A549 (cell line): ENCODE data around the gene IFITM5. TPM values are rescaled to one million over a fixed set of nuclear protein-coding genes. Genes with fewer than 3 reads are reported as not detected.

ENCODE experiments used
- ATAC-seq, 2 experiments: fragments of 200-7000 bp in 1 of 2; fragments of >200 bp in 1 of 2; cut with Nextera tagmentation in 1 of 2; cut with Tn5 transposase in 1 of 2; 3 replicates each; pipeline versions ENCODE4 v1.8.0 to v1.9.1; 2018 to 2020; ENCODE audit warnings: mild to moderate bottlenecking in 1 of 2, moderate library complexity in 1 of 2
- CTCF ChIA-PET: fragments of 300-600 bp; sonication (Branson Sonifier 250); formaldehyde crosslinking; extraction: SDS; loops from one replicate; lab custom pipeline; 2021; ENCODE audit warnings: antibody characterized with exemption, inconsistent platforms; lab: Yijun Ruan, JAX
- POLR2A ChIA-PET: fragments of 350-600 bp; formaldehyde crosslinking; extraction: SDS; loops from one replicate; lab custom pipeline; 2021; ENCODE audit warnings: antibody characterized with exemption, inconsistent platforms; lab: Yijun Ruan, JAX
- DNase-seq, 2 experiments: peaks; one replicate each; pipeline versions ENCODE4 v3.0.0 to v3.0.0-alpha.2; 2011 to 2016; ENCODE audit warnings: low read depth in 1 of 2, low spot score in 1 of 2
- FAIRE-seq: peaks from 2 replicates; lab custom pipeline; 2011; peaks lifted over from hg19 to GRCh38; lab: Jason Lieb, UNC
- H3K27ac ChIP-seq, 2 experiments: fragments of >200 bp; sonication (Bioruptor Twin); formaldehyde crosslinking; 3 replicates each; pipeline ENCODE4 v1.5.1; 2016 to 2017
- H3K4me1 ChIP-seq: fragments of >200 bp; sonication (Bioruptor Twin); formaldehyde crosslinking; 3 replicates; pipeline ENCODE4 v1.6.1; 2016
- H3K4me2 ChIP-seq: fragments of >200 bp; sonication (Bioruptor Twin); formaldehyde crosslinking; 3 replicates; pipeline ENCODE4 v1.6.1; 2016
- H3K4me3 ChIP-seq: fragments of >200 bp; sonication (Bioruptor Twin); formaldehyde crosslinking; 3 replicates; pipeline ENCODE4 v1.5.1; 2016
- H3K9me3 ChIP-seq: fragments of >200 bp; sonication (Bioruptor Twin); formaldehyde crosslinking; 3 replicates; pipeline ENCODE4 v1.6.1; 2016
- BCL3 ChIP-seq: fragments of >200 bp; sonication (Bioruptor Twin); formaldehyde crosslinking; IDR thresholded peaks from 3 replicates; pipeline ENCODE4 v1.6.1; 2016
- CBX8 ChIP-seq: fragments of 200-600 bp; sonication (generic); IDR thresholded peaks from 2 replicates; pipeline ENCODE4 v1.6.1; 2016
- EP300 ChIP-seq, 2 experiments: fragments of >200 bp; sonication (Bioruptor Twin); formaldehyde crosslinking; IDR thresholded peaks; 2 replicates in 1 of 2; 3 replicates in 1 of 2; pipeline ENCODE4 v1.6.1; 2016 to 2017
- ESRRA ChIP-seq: fragments of 150-350 bp; IDR thresholded peaks from 2 replicates; pipeline ENCODE4 v1.6.1; 2014; ENCODE audit warnings: mild to moderate bottlenecking, low read length, borderline replicate concordance
- FOSB ChIP-seq: fragments of 250-450 bp; sonication (Bioruptor Pico); IDR thresholded peaks from 2 replicates; pipeline ENCODE4 v1.5.0; 2020; ENCODE audit warnings: mild to moderate bottlenecking, moderate library complexity
- FOSL2 ChIP-seq, 2 experiments: fragments of 450-650 bp in 1 of 2; fragments of >200 bp in 1 of 2; sonication (Bioruptor Twin) in 1 of 2; formaldehyde crosslinking; IDR thresholded peaks; 2 replicates each; pipeline versions ENCODE4 v1.5.0 to v1.6.1; 2016 to 2020; ENCODE audit warnings: mild to moderate bottlenecking in 1 of 2, moderate library complexity in 1 of 2
- HDAC2 ChIP-seq: fragments of 200-600 bp; sonication (generic); IDR thresholded peaks from 2 replicates; pipeline ENCODE4 v1.6.1; 2016
- HMGXB4 ChIP-seq: fragments of 250-450 bp; sonication (Bioruptor Pico); IDR thresholded peaks from 2 replicates; pipeline ENCODE4 v1.5.0; 2021; ENCODE audit warnings: mild to moderate bottlenecking, moderate library complexity, borderline replicate concordance
- HOXA7 ChIP-seq: fragments of 250-450 bp; sonication (Bioruptor Pico); IDR thresholded peaks from 2 replicates; pipeline ENCODE4 v1.5.0; 2020; ENCODE audit warnings: mild to moderate bottlenecking, moderate library complexity
- HOXB13 ChIP-seq: fragments of 250-450 bp; sonication (Bioruptor Pico); IDR thresholded peaks from 2 replicates; pipeline ENCODE4 v1.5.0; 2020; ENCODE audit warnings: low read depth, mild to moderate bottlenecking, moderate library complexity
- MAZ ChIP-seq: fragments of 150-350 bp; IDR thresholded peaks from 2 replicates; pipeline ENCODE4 v1.6.1; 2014; ENCODE audit warnings: antibody characterized with exemption, low read depth, low read length, borderline replicate concordance
- MYC ChIP-seq: IDR thresholded peaks from 2 replicates; pipeline ENCODE4 v1.6.1; 2012; ENCODE audit warnings: mild to moderate bottlenecking, inconsistent platforms, low read length, improper control_type of control experiment, borderline replicate concordance
- NFE2L2 ChIP-seq: fragments of 150-350 bp; conservative IDR thresholded peaks from 2 replicates; pipeline ENCODE4 v1.6.1; 2014; ENCODE audit warnings: low read length
- NPAS2 ChIP-seq: fragments of 250-450 bp; sonication (Bioruptor Pico); IDR thresholded peaks from 2 replicates; pipeline ENCODE4 v1.8.0; 2022; ENCODE audit warnings: mild to moderate bottlenecking, moderate library complexity, borderline replicate concordance
- NR3C1 ChIP-seq: fragments of >200 bp; sonication (Bioruptor Twin); formaldehyde crosslinking; IDR thresholded peaks from 3 replicates; pipeline ENCODE4 v1.6.1; 2017
- POLR2AphosphoS2 ChIP-seq: conservative IDR thresholded peaks from 2 replicates; pipeline ENCODE4 v1.6.1; 2012; ENCODE audit warnings: low read length, improper control_type of control experiment, inconsistent platforms
- RARB ChIP-seq: fragments of 250-450 bp; sonication (Bioruptor Pico); IDR thresholded peaks from 2 replicates; pipeline ENCODE4 v1.8.0; 2021; ENCODE audit warnings: mild to moderate bottlenecking, moderate library complexity
- RCOR1 ChIP-seq: fragments of 150-350 bp; IDR thresholded peaks from 2 replicates; pipeline ENCODE4 v1.6.1; 2014; ENCODE audit warnings: antibody characterized with exemption, low read length, low read depth
- REST ChIP-seq: fragments of 200-600 bp; sonication (generic); IDR thresholded peaks from 2 replicates; pipeline ENCODE4 v1.6.1; 2016; ENCODE audit warnings: antibody characterized with exemption, mild to moderate bottlenecking, moderate library complexity
- RFX5 ChIP-seq: fragments of 450-650 bp; IDR thresholded peaks from 2 replicates; pipeline ENCODE4 v1.7.1; 2014; ENCODE audit warnings: antibody characterized with exemption, mild to moderate bottlenecking, moderate library complexity
- SMC3 ChIP-seq: fragments of >200 bp; sonication (Bioruptor Twin); formaldehyde crosslinking; IDR thresholded peaks from 3 replicates; pipeline ENCODE4 v1.6.1; 2018; ENCODE audit warnings: inconsistent platforms
- SREBF2 ChIP-seq: fragments of 450-650 bp; IDR thresholded peaks from 2 replicates; pipeline ENCODE4 v1.6.1; 2014; ENCODE audit warnings: mild to moderate bottlenecking, moderate library complexity
- TFCP2L1 ChIP-seq: fragments of 250-450 bp; sonication (Bioruptor Pico); IDR thresholded peaks from 2 replicates; pipeline ENCODE4 v1.5.0; 2021; ENCODE audit warnings: mild to moderate bottlenecking
- ZC3H11A ChIP-seq: fragments of 450-650 bp; IDR thresholded peaks from 2 replicates; pipeline ENCODE4 v1.6.1; 2014; ENCODE audit warnings: antibody characterized with exemption, mild to moderate bottlenecking
- ZFP36 ChIP-seq: fragments of 450-650 bp; IDR thresholded peaks from 2 replicates; pipeline ENCODE4 v1.6.1; 2014; ENCODE audit warnings: borderline replicate concordance; ENCODE audit not compliant: partially characterized antibody
- ZNF302 ChIP-seq: fragments of 250-450 bp; sonication (Bioruptor Pico); IDR thresholded peaks from 2 replicates; pipeline ENCODE4 v1.9.0; 2021; ENCODE audit warnings: inconsistent platforms, mild to moderate bottlenecking, moderate library complexity
- WGBS: methylation state at CpG from one replicate; pipeline ENCODE4 v1.1.6; 2017; ENCODE audit errors: missing lambda C conversion rate; 5-methylcytosine and 5-hydroxymethylcytosine counted together
- polyA plus RNA-seq, 4 experiments: library from polyadenylated mRNA; depleted of rRNA in 3 of 4; stranded (reverse); fragments of >200 nt; fragmentation: RNase III in 1 of 4; extraction: RNeasy Plus Mini Kit Qiagen cat#74134 plus additional on column Dnase treatment in 1 of 4; gene quantifications; 2 replicates in 3 of 4; 3 replicates in 1 of 4; pipeline ENCODE4 v1.2.3, GENCODE V29; 2011 to 2017
- TF ChIP-seq, protein P1 (sequence below): fragments of >200 bp; sonication (Bioruptor Twin); formaldehyde crosslinking; IDR thresholded peaks from 2 replicates; pipeline ENCODE4 v1.6.1; 2016
- TF ChIP-seq, protein P2 (sequence below): IDR thresholded peaks from 2 replicates; pipeline ENCODE4 v1.6.1; 2012

Gene IFITM5
- polyA plus RNA-seq, 2 of the 4 experiments (the other 2 are of a cell fraction) = not detected

GRCh38 chr11:255816-256215 is 43.5 kb downstream of the IFITM5 start (continued):
- TF ChIP-seq BCL3 (no peak), NFE2L2 (no peak), RARB (CRISPR knock-in tag) (no peak), ZC3H11A (no peak), HDAC2 (no peak)
- TF ChIP-seq, protein P1, sequence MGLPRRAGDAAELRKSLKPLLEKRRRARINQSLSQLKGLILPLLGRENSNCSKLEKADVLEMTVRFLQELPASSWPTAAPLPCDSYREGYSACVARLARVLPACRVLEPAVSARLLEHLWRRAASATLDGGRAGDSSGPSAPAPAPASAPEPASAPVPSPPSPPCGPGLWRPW = no peak

DNA sequence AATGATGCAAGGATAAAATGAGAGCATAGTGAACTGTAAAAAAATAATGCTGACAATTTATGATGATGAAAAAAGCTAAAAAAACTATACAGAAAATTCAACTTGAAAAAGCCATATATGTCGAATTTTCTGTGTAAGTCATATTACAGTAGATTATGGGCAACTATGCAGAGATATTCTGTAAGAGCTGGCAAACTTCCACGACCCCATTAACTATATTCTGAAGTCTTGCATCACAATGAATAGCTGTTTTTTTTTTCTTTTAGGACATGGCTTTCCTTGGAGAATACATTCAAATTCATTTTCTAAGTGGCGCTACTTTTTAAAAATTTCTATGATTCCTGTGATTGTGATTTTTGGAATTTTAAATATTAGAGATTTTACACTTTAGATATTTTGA is 44.1 kb downstream of the IFITM5 start:
- Histone ChIP-seq H3K4me1 (no peaks in the 10 kb centered on the region), H3K4me3 (no peak overlapping the region), H3K9me3 (no peaks in the 10 kb centered on the region), H3K27ac (no peak overlapping the region), H3K4me2 (no peak overlapping the region)
- ChIA-PET CTCF (interaction anchor here (1.2 kb wide), 1 partner anchor 50 kb away, joined by 3 read pairs; no protein-coding TSS in a partner anchor), POLR2A (interaction anchor here (0.9 kb wide), 1 partner anchor 9 kb away, joined by 3 read pairs; no protein-coding TSS in a partner anchor)
- ATAC-seq (no peak), FAIRE-seq (no peak), DNase-seq (no peak)
- WGBS = 37% methylated on average over 3 of the region's 3 CpGs
- TF ChIP-seq HDAC2 (no peak), SREBF2 (no peak), HOXA7 (CRISPR knock-in tag) (no peak), MYC (no peak), TFCP2L1 (CRISPR knock-in tag) (no peak), HOXB13 (no peak), NR3C1 (no peak), RFX5 (no peak), MAZ (no peak), EP300 (IDR thresholded peaks at IDR 0.05) (no peak), CBX8 (no peak)

GRCh38 chr11:253886-254270 is 45.4 kb downstream of the IFITM5 start:
- POLR2A ChIA-PET = no interaction called here
- FAIRE-seq = no peak
- CTCF ChIA-PET = interaction anchor here (0.8 to 1.5 kb wide), 4 partner anchors 13 to 101 kb away, joined by 3 to 5 read pairs (median 3); no protein-coding TSS in a partner anchor
- H3K4me1 ChIP-seq = no peaks in the 10 kb centered on the region
- H3K4me3 ChIP-seq = no peak overlapping the region
- no peak for ATAC-seq
- WGBS = 84% methylated on average over 5 of the region's 5 CpGs
- DNase-seq = no peak
- H3K9me3 ChIP-seq = no peaks in the 10 kb centered on the region
- no peak overlapping the region for H3K4me2 ChIP-seq
- H3K27ac ChIP-seq = no peak overlapping the region
- TF ChIP-seq TFCP2L1 (CRISPR knock-in tag) (no peak), SMC3 (no peak), ZFP36 (no peak), FOSL2 (IDR thresholded peaks at IDR 0.05) (no peak), FOSL2 (CRISPR knock-in tag; IDR thresholded peaks at IDR 0.05) (no peak), POLR2AphosphoS2 (no peak), ZNF302 (no peak), RCOR1 (no peak), HMGXB4 (CRISPR knock-in tag) (no peak), HOXA7 (CRISPR knock-in tag) (no peak), ESRRA (no peak), EP300 (IDR thresholded peaks at IDR 0.05) (no peak), NPAS2 (CRISPR knock-in tag) (no peak), HDAC2 (no peak), BCL3 (no peak), FOSB (no peak), REST (no peak)
- TF ChIP-seq, protein P2, sequence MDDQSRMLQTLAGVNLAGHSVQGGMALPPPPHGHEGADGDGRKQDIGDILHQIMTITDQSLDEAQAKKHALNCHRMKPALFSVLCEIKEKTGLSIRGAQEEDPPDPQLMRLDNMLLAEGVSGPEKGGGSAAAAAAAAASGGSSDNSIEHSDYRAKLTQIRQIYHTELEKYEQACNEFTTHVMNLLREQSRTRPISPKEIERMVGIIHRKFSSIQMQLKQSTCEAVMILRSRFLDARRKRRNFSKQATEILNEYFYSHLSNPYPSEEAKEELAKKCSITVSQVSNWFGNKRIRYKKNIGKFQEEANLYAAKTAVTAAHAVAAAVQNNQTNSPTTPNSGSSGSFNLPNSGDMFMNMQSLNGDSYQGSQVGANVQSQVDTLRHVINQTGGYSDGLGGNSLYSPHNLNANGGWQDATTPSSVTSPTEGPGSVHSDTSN = no peak
